ENCODE results near the gene PNMT. TPM values are rescaled to one million over a fixed set of nuclear protein-coding genes. Genes with fewer than 3 reads are reported as not detected.

Gene PNMT
- total RNA-seq, 3 donors from 2014 or later: 0.23 to 2.0 (median 1.5) TPM

DNA sequence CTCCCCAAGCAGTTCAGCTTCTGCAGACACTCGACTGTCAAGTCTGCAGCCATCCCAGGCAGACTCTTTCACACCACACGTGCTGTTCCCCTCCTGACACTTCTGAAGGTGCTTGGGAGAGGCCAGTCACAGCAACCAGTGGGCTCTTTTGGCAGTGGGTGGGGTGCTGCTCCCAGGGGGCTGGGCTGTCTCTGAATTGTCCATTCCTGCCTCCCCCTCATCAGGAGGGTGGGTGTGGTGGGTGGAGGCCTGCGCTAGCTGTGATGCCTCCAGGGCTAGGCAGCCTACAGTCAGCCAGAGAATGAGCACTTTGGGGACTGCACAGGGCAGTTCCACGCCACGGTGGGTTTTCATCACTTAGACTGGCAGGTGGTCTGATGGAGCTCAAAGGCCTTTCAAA lies 21.0 kb upstream of the PNMT start:
- DNase-seq: no peak
- TF ChIP-seq, protein P1, sequence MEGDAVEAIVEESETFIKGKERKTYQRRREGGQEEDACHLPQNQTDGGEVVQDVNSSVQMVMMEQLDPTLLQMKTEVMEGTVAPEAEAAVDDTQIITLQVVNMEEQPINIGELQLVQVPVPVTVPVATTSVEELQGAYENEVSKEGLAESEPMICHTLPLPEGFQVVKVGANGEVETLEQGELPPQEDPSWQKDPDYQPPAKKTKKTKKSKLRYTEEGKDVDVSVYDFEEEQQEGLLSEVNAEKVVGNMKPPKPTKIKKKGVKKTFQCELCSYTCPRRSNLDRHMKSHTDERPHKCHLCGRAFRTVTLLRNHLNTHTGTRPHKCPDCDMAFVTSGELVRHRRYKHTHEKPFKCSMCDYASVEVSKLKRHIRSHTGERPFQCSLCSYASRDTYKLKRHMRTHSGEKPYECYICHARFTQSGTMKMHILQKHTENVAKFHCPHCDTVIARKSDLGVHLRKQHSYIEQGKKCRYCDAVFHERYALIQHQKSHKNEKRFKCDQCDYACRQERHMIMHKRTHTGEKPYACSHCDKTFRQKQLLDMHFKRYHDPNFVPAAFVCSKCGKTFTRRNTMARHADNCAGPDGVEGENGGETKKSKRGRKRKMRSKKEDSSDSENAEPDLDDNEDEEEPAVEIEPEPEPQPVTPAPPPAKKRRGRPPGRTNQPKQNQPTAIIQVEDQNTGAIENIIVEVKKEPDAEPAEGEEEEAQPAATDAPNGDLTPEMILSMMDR (IDR thresholded peaks at IDR 0.05): no peak
- Histone ChIP-seq H3K4me1 (ENCODE audit: low read depth) (peaks cover 20% of the 10 kb centered on the region), H3K4me3 (no peak overlapping the region), H3K36me3 (ENCODE audit: low read depth) (no peaks in the 10 kb centered on the region), H3K9me3 (no peaks in the 10 kb centered on the region)
- intact Hi-C loops (cut with DNase I, micrococcal nuclease): no loop called here
- ATAC-seq: no peak

GRCh38 chr17:39648616-39649366 lies 19.5 kb upstream of the PNMT start:
- DNase-seq: no peak
- ATAC-seq: no peak
- TF ChIP-seq, protein P1 (IDR thresholded peaks at IDR 0.05): no peak
- no peaks in the 10 kb centered on the region for H3K9me3 ChIP-seq
- intact Hi-C loops (cut with DNase I, micrococcal nuclease): no loop called here
- H3K4me3 ChIP-seq: no peak overlapping the region
- H3K4me1 ChIP-seq (ENCODE audit: low read depth): peaks cover 33% of the 10 kb centered on the region
- H3K36me3 ChIP-seq (ENCODE audit: low read depth): no peaks in the 10 kb centered on the region

GRCh38 chr17:39650121-39650579 lies 18.1 kb upstream of the PNMT start:
- ATAC-seq: no peak
- DNase-seq: no peak
- no peaks in the 10 kb centered on the region for H3K36me3 ChIP-seq (ENCODE audit: low read depth)
- no peaks in the 10 kb centered on the region for H3K9me3 ChIP-seq
- H3K4me1 ChIP-seq (ENCODE audit: low read depth): peaks cover 32% of the 10 kb centered on the region
- H3K4me3 ChIP-seq: no peak overlapping the region
- TF ChIP-seq, protein P1 (IDR thresholded peaks at IDR 0.05): no peak
- intact Hi-C loops (cut with DNase I, micrococcal nuclease): no loop called here

DNA sequence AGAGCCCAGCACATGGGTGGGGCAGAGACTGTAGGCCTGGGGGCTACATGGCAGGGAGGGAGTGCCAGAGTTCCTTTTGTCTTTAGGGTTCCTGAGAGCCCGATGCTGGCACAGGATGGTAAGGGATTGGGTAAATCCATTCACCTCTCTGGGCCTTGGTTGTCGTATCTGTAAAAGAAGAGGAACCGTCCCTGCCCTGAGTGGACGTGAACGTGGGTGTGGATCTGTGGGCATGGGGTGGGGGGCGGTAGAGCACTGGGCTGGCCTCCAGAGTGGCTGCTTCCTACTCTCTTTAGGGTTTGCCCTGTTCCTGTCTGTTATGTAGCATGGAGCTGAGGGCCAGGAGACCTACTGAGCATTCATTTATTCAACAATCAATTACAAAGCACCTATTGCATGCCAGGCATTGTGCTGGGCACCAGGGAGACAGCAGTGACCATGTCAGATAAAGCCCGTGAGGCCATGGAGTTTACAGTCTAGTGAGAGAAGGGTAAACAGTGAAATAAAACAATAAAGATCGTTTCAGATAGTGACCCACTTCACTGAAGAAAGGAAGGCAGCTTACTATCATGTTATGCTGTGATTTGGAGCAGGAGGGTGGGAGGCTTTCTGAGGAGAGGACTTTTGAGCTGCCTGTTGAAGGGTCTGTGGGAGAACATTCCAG lies 16.2 kb upstream of the PNMT start:
- H3K36me3 ChIP-seq (ENCODE audit: low read depth): no peaks in the 10 kb centered on the region
- H3K9me3 ChIP-seq: no peaks in the 10 kb centered on the region
- peaks cover 30% of the 10 kb centered on the region for H3K4me1 ChIP-seq (ENCODE audit: low read depth)
- TF ChIP-seq, protein P1 (IDR thresholded peaks at IDR 0.05): no peak
- no peak overlapping the region for H3K4me3 ChIP-seq
- intact Hi-C loops (cut with DNase I, micrococcal nuclease): no loop called here
- peak in 1 of 3 donors; percentile 37 for DNase-seq
- peak; percentile 87 for ATAC-seq

- TF ChIP-seq, protein P1 (IDR thresholded peaks at IDR 0.05): no peak
- Histone ChIP-seq H3K4me1 (ENCODE audit: low read depth) (peaks cover 30% of the 10 kb centered on the region), H3K4me3 (no peak overlapping the region), H3K9me3 (no peaks in the 10 kb centered on the region), H3K36me3 (ENCODE audit: low read depth) (no peaks in the 10 kb centered on the region)
- intact Hi-C loops (cut with DNase I, micrococcal nuclease): no loop called here
- DNase-seq (peak in 1 of 3 donors; percentile 51), ATAC-seq (peak; percentile 59)
Observed at GRCh38 chr17:39652587-39653315, 15.5 kb upstream of the PNMT start.
